Endodermal cell (in vitro differentiated cells): Measurements from ENCODE around the gene KCP. TPM values are rescaled to one million over a fixed set of nuclear protein-coding genes. Genes with fewer than 3 reads are reported as not detected.

ENCODE experiments used
- DNase-seq: peaks from one replicate; pipeline ENCODE4 v3.0.0-alpha.2; 2017
- H3K27ac ChIP-seq: 2 replicates; pipeline ENCODE4 v1.5.1; 2013; ENCODE audit warnings: mild to moderate bottlenecking, low read depth, low read length, moderate library complexity
- H3K27me3 ChIP-seq: 2 replicates; pipeline ENCODE4 v1.6.1; 2013; ENCODE audit warnings: mild to moderate bottlenecking, low read length, moderate library complexity; ENCODE audit not compliant: insufficient read depth, control insufficient read depth, poor library complexity, severe bottlenecking
- H3K36me3 ChIP-seq: 2 replicates; pipeline ENCODE4 v1.7.0; 2013; ENCODE audit warnings: mild to moderate bottlenecking, low read length, moderate library complexity; ENCODE audit not compliant: control insufficient read depth, insufficient read depth
- H3K4me1 ChIP-seq: one replicate; pipeline ENCODE4 v1.7.0; 2013; ENCODE audit warnings: low read length; ENCODE audit not compliant: control insufficient read depth, insufficient read depth
- H3K4me3 ChIP-seq: 2 replicates; pipeline ENCODE4 v1.5.1; 2013; ENCODE audit warnings: mild to moderate bottlenecking, low read length, moderate library complexity
- H3K9ac ChIP-seq: 2 replicates; pipeline ENCODE4 v1.6.1; 2013; ENCODE audit warnings: mild to moderate bottlenecking, low read length, moderate library complexity; ENCODE audit not compliant: poor library complexity, severe bottlenecking; ENCODE audit errors: extremely low read depth
- H3K9me3 ChIP-seq: 2 replicates; pipeline ENCODE4 v1.6.1; 2013; ENCODE audit warnings: mild to moderate bottlenecking, low read length, moderate library complexity; ENCODE audit not compliant: control insufficient read depth
- H3K27ac Mint-ChIP-seq: 2 replicates; pipeline ENCODE4 v1.8.0; 2020; ENCODE audit warnings: mixed read lengths
- H3K27me3 Mint-ChIP-seq: 2 replicates; pipeline ENCODE4 v1.8.0; 2021; ENCODE audit warnings: mild to moderate bottlenecking, mixed read lengths; ENCODE audit not compliant: insufficient read depth
- H3K36me3 Mint-ChIP-seq: 2 replicates; pipeline ENCODE4 v1.8.0; 2020; ENCODE audit warnings: low read depth, mixed read lengths
- H3K4me1 Mint-ChIP-seq: 2 replicates; pipeline ENCODE4 v1.8.0; 2020; ENCODE audit warnings: mixed read lengths
- H3K4me3 Mint-ChIP-seq: 2 replicates; pipeline ENCODE4 v1.8.0; 2020; ENCODE audit warnings: mild to moderate bottlenecking, moderate library complexity, mixed read lengths
- H3K9me3 Mint-ChIP-seq: 2 replicates; pipeline ENCODE4 v1.8.0; 2020; ENCODE audit warnings: mild to moderate bottlenecking, mixed read lengths
- WGBS, 2 experiments: methylation state at CpG; one replicate each; pipeline versions ENCODE4 v1.1.5 to v1.1.7; 2013; ENCODE audit warnings: missing lambda C conversion rate in 2 of 2, mixed read lengths in 1 of 2; ENCODE audit not compliant: insufficient coverage in 1 of 2, insufficient read length in 1 of 2; 5-methylcytosine and 5-hydroxymethylcytosine counted together
- total RNA-seq, 2 donors: library from RNA; stranded (reverse); fragmentation: NEBNext Ultra II Directional in 1 of 2; extraction: Animal tissue kit (Norgen Biotek cat#: 25700) in 1 of 2; gene quantifications; 2 replicates in 1 of 2; 3 replicates in 1 of 2; pipeline ENCODE4 v1.2.1, GENCODE V29; 2021
- TF ChIP-seq, protein P1 (sequence below): fragments of 200-600 bp; sonication (generic); conservative IDR thresholded peaks from 2 replicates; pipeline ENCODE4 v1.5.0; 2021; ENCODE audit warnings: antibody characterized with exemption, mild to moderate bottlenecking

KCP gene
- total RNA-seq, 2 donors from 2014 or later, result 21.1 to 33.3 TPM

DNA sequence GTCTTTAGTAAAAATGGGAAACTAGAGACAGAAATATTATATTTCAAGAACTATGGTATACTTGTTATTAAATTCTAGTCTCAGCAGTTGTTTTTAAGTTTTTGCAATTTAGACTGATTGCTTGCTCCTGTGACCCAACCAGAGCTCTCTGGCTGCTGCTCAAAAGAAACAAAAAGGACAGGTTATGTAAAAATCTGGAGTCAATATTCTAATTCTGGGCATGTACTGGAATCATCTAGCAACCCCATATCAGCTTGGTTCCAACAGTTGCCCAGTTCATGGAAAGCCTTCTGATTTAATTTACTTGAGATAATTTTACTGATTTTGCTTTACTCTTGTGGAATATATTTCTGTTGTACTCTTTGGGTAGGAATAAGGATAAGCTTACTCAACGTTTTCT, 10.3 kb downstream of the KCP start:
- peaks cover 36% of the 10 kb centered on the region for H3K36me3 ChIP-seq
- H3K4me1 Mint-ChIP-seq, result no peaks in the 10 kb centered on the region
- WGBS, 2 experiments, result 82% methylated on average over 1 of the region's 1 CpG; no CpG with 5 or more reads in 1 of the 2 experiments
- peaks cover 21% of the 10 kb centered on the region for H3K9me3 Mint-ChIP-seq
- no peaks in the 10 kb centered on the region for H3K4me1 ChIP-seq
- no peaks in the 10 kb centered on the region for H3K27me3 ChIP-seq
- H3K4me3 ChIP-seq, result no peak overlapping the region
- no peak overlapping the region for H3K4me3 Mint-ChIP-seq
- DNase-seq, result no peak
- peaks cover 26% of the 10 kb centered on the region for H3K9me3 ChIP-seq
- H3K27ac ChIP-seq, result no peak overlapping the region
- TF ChIP-seq, protein P1, sequence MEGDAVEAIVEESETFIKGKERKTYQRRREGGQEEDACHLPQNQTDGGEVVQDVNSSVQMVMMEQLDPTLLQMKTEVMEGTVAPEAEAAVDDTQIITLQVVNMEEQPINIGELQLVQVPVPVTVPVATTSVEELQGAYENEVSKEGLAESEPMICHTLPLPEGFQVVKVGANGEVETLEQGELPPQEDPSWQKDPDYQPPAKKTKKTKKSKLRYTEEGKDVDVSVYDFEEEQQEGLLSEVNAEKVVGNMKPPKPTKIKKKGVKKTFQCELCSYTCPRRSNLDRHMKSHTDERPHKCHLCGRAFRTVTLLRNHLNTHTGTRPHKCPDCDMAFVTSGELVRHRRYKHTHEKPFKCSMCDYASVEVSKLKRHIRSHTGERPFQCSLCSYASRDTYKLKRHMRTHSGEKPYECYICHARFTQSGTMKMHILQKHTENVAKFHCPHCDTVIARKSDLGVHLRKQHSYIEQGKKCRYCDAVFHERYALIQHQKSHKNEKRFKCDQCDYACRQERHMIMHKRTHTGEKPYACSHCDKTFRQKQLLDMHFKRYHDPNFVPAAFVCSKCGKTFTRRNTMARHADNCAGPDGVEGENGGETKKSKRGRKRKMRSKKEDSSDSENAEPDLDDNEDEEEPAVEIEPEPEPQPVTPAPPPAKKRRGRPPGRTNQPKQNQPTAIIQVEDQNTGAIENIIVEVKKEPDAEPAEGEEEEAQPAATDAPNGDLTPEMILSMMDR, result no peak
- no peak overlapping the region for H3K9ac ChIP-seq
- H3K27ac Mint-ChIP-seq, result no peak overlapping the region
- no peaks in the 10 kb centered on the region for H3K27me3 Mint-ChIP-seq
- peaks cover 57% of the 10 kb centered on the region for H3K36me3 Mint-ChIP-seq

DNA sequence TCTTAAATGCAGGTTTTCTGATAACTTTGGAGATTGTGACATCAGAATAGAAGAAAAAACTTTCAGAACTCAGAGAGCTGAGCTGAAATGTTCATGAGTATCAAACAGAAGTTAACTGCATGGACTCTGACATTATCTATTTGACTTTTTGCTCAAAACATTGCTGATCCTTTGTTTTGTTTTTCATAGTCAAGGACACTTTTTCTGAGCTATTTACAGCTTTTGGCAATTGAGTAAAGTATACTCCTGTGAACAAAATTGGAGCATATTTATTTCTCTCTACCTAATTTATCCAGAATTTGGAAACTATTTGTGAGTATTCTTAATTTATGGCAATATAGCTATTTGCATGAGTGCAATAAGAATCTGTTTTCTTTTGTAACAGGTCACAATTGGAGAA, 11.1 kb downstream of the KCP start:
- Mint-ChIP-seq H3K4me3 (no peak overlapping the region), H3K9me3 (peaks cover 21% of the 10 kb centered on the region), H3K27ac (no peak overlapping the region), H3K4me1 (no peaks in the 10 kb centered on the region), H3K36me3 (peaks cover 53% of the 10 kb centered on the region), H3K27me3 (no peaks in the 10 kb centered on the region)
- Histone ChIP-seq H3K9me3 (peaks cover 26% of the 10 kb centered on the region), H3K36me3 (peaks cover 36% of the 10 kb centered on the region), H3K4me1 (no peaks in the 10 kb centered on the region), H3K4me3 (no peak overlapping the region), H3K27me3 (no peaks in the 10 kb centered on the region), H3K27ac (no peak overlapping the region), H3K9ac (no peak overlapping the region)
- DNase-seq, result no peak
- TF ChIP-seq, protein P1, result no peak

DNA sequence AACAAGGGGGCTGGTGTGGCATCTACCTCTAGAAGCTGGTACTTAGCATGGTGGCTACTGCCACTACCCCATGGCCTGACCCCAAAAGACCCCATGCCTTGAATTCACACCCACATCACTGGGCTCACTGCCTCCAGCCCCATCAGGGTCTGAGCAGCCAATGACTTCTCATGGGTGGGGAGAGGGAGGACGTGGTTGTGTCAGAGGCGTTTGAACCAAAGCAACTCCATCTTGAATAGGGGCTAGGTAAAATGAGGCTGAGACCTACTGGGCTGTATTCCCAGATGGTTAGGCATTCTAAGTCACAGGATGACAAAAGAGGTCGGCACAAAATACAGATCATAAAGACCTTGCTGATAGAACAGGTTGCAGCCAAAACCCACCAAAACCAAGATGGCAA, 15.2 kb downstream of the KCP start:
- no peaks in the 10 kb centered on the region for H3K27me3 ChIP-seq
- no peak for DNase-seq
- TF ChIP-seq, protein P1, result no peak
- H3K36me3 ChIP-seq, result peaks cover 21% of the 10 kb centered on the region
- 85 to 100% methylated on average over 3 of the region's 3 CpGs for WGBS, 2 experiments
- Mint-ChIP-seq H3K4me3 (no peak overlapping the region), H3K36me3 (peaks cover 31% of the 10 kb centered on the region), H3K27ac (no peak overlapping the region), H3K9me3 (peaks cover 17% of the 10 kb centered on the region), H3K27me3 (peaks cover 7% of the 10 kb centered on the region), H3K4me1 (no peaks in the 10 kb centered on the region)
- H3K4me3 ChIP-seq, result no peak overlapping the region
- H3K9ac ChIP-seq, result no peak overlapping the region
- no peak overlapping the region for H3K27ac ChIP-seq
- H3K4me1 ChIP-seq, result no peaks in the 10 kb centered on the region
- H3K9me3 ChIP-seq, result peaks cover 22% of the 10 kb centered on the region
